RWPE2 (cell line): Measurements from ENCODE around the gene MYPN.

Experiments
- ATAC-seq: fragments of 200-7000 bp; cut with Tn5 transposase; 3 replicates; pipeline ENCODE4 v1.9.1; 2021; ENCODE audit warnings: low read depth
- DNase-seq: peaks from one replicate; pipeline ENCODE4 v3.0.0-alpha.2; 2020; ENCODE audit warnings: low spot score
- H3K27ac ChIP-seq: fragments of 450-650 bp; 2 replicates; pipeline ENCODE4 v1.5.1; 2017; ENCODE audit warnings: mild to moderate bottlenecking; ENCODE audit not compliant: poor library complexity, severe bottlenecking
- H3K27me3 ChIP-seq: fragments of 250-450 bp; sonication (Bioruptor Pico); 2 replicates; pipeline ENCODE4 v1.5.1; 2021; ENCODE audit warnings: mild to moderate bottlenecking, moderate library complexity; ENCODE audit not compliant: insufficient read depth, poor library complexity, severe bottlenecking
- H3K36me3 ChIP-seq: fragments of 250-450 bp; sonication (Bioruptor Pico); 2 replicates; pipeline ENCODE4 v1.5.1; 2020; ENCODE audit warnings: low read depth, mild to moderate bottlenecking, moderate library complexity
- H3K4me1 ChIP-seq: fragments of 250-450 bp; sonication (Bioruptor Pico); 2 replicates; pipeline ENCODE4 v1.5.1; 2021; ENCODE audit warnings: mild to moderate bottlenecking, moderate library complexity; ENCODE audit not compliant: insufficient read depth, poor library complexity, severe bottlenecking
- H3K4me3 ChIP-seq: fragments of 250-450 bp; sonication (Bioruptor Pico); 2 replicates; pipeline ENCODE4 v1.5.1; 2021; ENCODE audit warnings: mild to moderate bottlenecking, moderate library complexity; ENCODE audit not compliant: severe bottlenecking
- H3K9me3 ChIP-seq: fragments of 250-450 bp; sonication (Bioruptor Pico); 2 replicates; pipeline ENCODE4 v1.5.1; 2021; ENCODE audit warnings: mild to moderate bottlenecking, moderate library complexity; ENCODE audit not compliant: severe bottlenecking
- CTCF ChIP-seq: fragments of 450-650 bp; IDR thresholded peaks from one replicate; pipeline ENCODE4 v1.5.1; 2017; ENCODE audit warnings: mild to moderate bottlenecking, moderate library complexity; ENCODE audit not compliant: poor library complexity, severe bottlenecking

Gene MYPN

DNA sequence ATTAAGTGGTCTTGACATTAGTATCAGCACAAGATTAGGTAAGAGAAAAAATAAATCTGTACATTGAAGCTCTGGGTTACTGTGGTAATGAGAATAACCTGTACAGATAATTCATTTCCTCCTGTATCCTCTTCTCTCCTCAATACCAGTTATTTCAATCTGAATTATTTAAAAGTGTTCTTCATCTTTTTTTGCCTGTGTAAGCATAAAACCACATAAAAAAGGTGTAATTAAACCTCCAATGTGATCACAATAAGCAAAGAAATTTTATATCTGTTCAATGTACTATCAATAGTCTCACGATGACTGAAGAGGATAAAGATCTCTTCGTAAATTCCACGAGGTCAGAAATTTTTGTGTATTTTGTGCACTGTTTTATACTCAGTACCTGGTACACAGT, 1.2 kb upstream of the MYPN start:
- ATAC-seq (no peak), DNase-seq (no peak)
- H3K4me1 ChIP-seq = peaks cover 26% of the 10 kb centered on the region
- no peak overlapping the region for H3K4me3 ChIP-seq
- H3K36me3 ChIP-seq = no peaks in the 10 kb centered on the region
- no peaks in the 10 kb centered on the region for H3K27me3 ChIP-seq
- no peak overlapping the region for H3K27ac ChIP-seq
- no peaks in the 10 kb centered on the region for H3K9me3 ChIP-seq
- TF ChIP-seq CTCF = no peak

- ATAC-seq (no peak), DNase-seq (no peak)
- H3K27me3 ChIP-seq = no peaks in the 10 kb centered on the region
- H3K4me3 ChIP-seq = no peak overlapping the region
- no peaks in the 10 kb centered on the region for H3K36me3 ChIP-seq
- H3K4me1 ChIP-seq = peaks cover 20% of the 10 kb centered on the region
- no peaks in the 10 kb centered on the region for H3K9me3 ChIP-seq
- no peak for TF ChIP-seq CTCF
- H3K27ac ChIP-seq = no peak overlapping the region
These were observed 635 bp upstream of the MYPN start for GRCh38 chr10:68108653-68109052.

- TF ChIP-seq CTCF = no peak
- no peaks in the 10 kb centered on the region for H3K27me3 ChIP-seq
- no peaks in the 10 kb centered on the region for H3K9me3 ChIP-seq
- H3K27ac ChIP-seq = no peak overlapping the region
- ATAC-seq (no peak), DNase-seq (no peak)
- no peaks in the 10 kb centered on the region for H3K36me3 ChIP-seq
- H3K4me3 ChIP-seq = no peak overlapping the region
- H3K4me1 ChIP-seq = peaks cover 18% of the 10 kb centered on the region
These were observed 739 bp downstream of the MYPN start for GRCh38 chr10:68110027-68110426.

DNA sequence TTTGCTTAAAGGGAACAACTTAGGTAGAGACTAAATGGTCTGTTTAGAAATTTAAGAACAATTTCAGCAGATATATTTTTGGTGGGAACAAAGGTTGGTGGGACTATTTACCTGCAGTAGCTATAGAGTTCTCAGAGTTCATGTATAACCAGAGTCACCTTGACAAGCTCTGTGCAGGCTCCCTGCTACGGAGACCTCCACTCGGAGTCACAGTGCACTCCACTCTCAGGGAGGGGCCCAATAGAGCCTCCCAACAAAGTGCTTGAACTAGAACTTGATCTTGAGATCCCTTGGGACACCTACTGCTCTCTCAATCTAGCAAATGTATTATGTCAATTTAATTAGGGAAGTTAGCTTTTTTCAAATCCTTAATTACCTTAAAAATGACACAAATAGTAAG, 2.3 kb downstream of the MYPN start:
- peaks cover 5% of the 10 kb centered on the region for H3K4me1 ChIP-seq
- H3K27ac ChIP-seq = no peak overlapping the region
- H3K36me3 ChIP-seq = no peaks in the 10 kb centered on the region
- no peak for DNase-seq
- no peak for TF ChIP-seq CTCF
- no peak overlapping the region for H3K4me3 ChIP-seq
- ATAC-seq = no peak
- no peaks in the 10 kb centered on the region for H3K9me3 ChIP-seq
- H3K27me3 ChIP-seq = no peaks in the 10 kb centered on the region

GRCh38 chr10:68112837-68113236, 3.5 kb downstream of the MYPN start:
- ATAC-seq (no peak), DNase-seq (no peak)
- no peak overlapping the region for H3K4me3 ChIP-seq
- no peaks in the 10 kb centered on the region for H3K36me3 ChIP-seq
- TF ChIP-seq CTCF = no peak
- no peaks in the 10 kb centered on the region for H3K9me3 ChIP-seq
- no peaks in the 10 kb centered on the region for H3K4me1 ChIP-seq
- no peak overlapping the region for H3K27ac ChIP-seq
- no peaks in the 10 kb centered on the region for H3K27me3 ChIP-seq
